ENCODE data around the gene GALNT17.

GRCh38 chr7:71354716-71355115 lies 222.8 kb downstream of the GALNT17 start:
- TF ChIP-seq, protein P1, sequence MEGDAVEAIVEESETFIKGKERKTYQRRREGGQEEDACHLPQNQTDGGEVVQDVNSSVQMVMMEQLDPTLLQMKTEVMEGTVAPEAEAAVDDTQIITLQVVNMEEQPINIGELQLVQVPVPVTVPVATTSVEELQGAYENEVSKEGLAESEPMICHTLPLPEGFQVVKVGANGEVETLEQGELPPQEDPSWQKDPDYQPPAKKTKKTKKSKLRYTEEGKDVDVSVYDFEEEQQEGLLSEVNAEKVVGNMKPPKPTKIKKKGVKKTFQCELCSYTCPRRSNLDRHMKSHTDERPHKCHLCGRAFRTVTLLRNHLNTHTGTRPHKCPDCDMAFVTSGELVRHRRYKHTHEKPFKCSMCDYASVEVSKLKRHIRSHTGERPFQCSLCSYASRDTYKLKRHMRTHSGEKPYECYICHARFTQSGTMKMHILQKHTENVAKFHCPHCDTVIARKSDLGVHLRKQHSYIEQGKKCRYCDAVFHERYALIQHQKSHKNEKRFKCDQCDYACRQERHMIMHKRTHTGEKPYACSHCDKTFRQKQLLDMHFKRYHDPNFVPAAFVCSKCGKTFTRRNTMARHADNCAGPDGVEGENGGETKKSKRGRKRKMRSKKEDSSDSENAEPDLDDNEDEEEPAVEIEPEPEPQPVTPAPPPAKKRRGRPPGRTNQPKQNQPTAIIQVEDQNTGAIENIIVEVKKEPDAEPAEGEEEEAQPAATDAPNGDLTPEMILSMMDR (conservative IDR thresholded peaks at IDR 0.05; ENCODE audit: low read depth, low read length): no peak
- no peak for TF ChIP-seq EZH2 (IDR thresholded peaks at IDR 0.05; ENCODE audit: low read length, unreplicated experiment)
